ENCODE data around the gene ROCK2. TPM values are rescaled to one million over a fixed set of nuclear protein-coding genes. Genes with fewer than 3 reads are reported as not detected.

The ROCK2 gene
- polyA plus RNA-seq, 3 donors, result 2.8 to 10.2 (median 4.3) TPM

GRCh38 chr2:11344956-11345677 lies 681 bp upstream of the ROCK2 start:
- Mint-ChIP-seq H3K27me3 (ENCODE audit: low read depth in 3 of 3) (peaks cover 0 to 2% (median 0%) of the 10 kb centered on the region in 3 donors), H3K4me3 (peak overlapping the region; percentile 85 to 91), H3K27ac (peak overlapping the region in 6 of 7 donors; percentile 30 to 87 (median 80)), H3K4me1 (peaks cover 30% of the 10 kb centered on the region), H3K36me3 (no peaks in the 10 kb centered on the region), H3K9me3 (no peaks in the 10 kb centered on the region)
- Histone ChIP-seq H3K36me3 (replicated peaks in 1 of 2; ENCODE audit: control insufficient read depth in 1 of 2, insufficient read depth in 2 of 2, low read length in 2 of 2) (no peaks in the 10 kb centered on the region), H3K9me3 (replicated peaks in 1 of 2; ENCODE audit: control insufficient read depth in 1 of 2, insufficient read depth in 1 of 2, low read length in 2 of 2) (no peaks in the 10 kb centered on the region), H3K27me3 (ENCODE audit: control insufficient read depth in 2 of 2, insufficient read depth in 2 of 2, low read length in 2 of 2) (no peaks in the 10 kb centered on the region), H4K20me1 (ENCODE audit: insufficient read depth, low read length) (peaks cover 31% of the 10 kb centered on the region), H3K9ac (ENCODE audit: insufficient read depth, low read length, poor library complexity, severe bottlenecking) (peak overlapping the region; percentile 89), H3K4me3 (replicated peaks in 1 of 3; ENCODE audit: low read depth in 2 of 3, low read length in 3 of 3) (peak overlapping the region; percentile 87 to 97 (median 89)), H3K79me2 (ENCODE audit: insufficient read depth, low read length) (peaks cover 43% of the 10 kb centered on the region), H2AFZ (ENCODE audit: insufficient read depth, low read depth, low read length, poor library complexity, severe bottlenecking) (peak overlapping the region; percentile 88), H3K4me1 (ENCODE audit: control insufficient read depth in 1 of 2, insufficient read depth in 2 of 2, low read length in 2 of 2) (peaks cover 23% of the 10 kb centered on the region in 2 donors), H3K27ac (ENCODE audit: low read depth in 1 of 2, low read length in 2 of 2) (peak overlapping the region; percentile 59 to 80), H3K4me2 (replicated peaks; ENCODE audit: extremely low read depth, low read length, poor library complexity, severe bottlenecking) (peak overlapping the region; percentile 81)
- peak; percentile 13 to 20 (median 20) for DNase-seq
- WGBS (ENCODE audit: insufficient coverage), result 2% methylated on average over 47 of the region's 58 CpGs
- intact Hi-C loops (cut with micrococcal nuclease), result loop anchor here (5.0 to 10.0 kb wide), 2 partner anchors 188 to 190 kb away; partner anchors contain the start of gene SLC66A3 (in 2 of the 2)
- TF ChIP-seq, protein P1, sequence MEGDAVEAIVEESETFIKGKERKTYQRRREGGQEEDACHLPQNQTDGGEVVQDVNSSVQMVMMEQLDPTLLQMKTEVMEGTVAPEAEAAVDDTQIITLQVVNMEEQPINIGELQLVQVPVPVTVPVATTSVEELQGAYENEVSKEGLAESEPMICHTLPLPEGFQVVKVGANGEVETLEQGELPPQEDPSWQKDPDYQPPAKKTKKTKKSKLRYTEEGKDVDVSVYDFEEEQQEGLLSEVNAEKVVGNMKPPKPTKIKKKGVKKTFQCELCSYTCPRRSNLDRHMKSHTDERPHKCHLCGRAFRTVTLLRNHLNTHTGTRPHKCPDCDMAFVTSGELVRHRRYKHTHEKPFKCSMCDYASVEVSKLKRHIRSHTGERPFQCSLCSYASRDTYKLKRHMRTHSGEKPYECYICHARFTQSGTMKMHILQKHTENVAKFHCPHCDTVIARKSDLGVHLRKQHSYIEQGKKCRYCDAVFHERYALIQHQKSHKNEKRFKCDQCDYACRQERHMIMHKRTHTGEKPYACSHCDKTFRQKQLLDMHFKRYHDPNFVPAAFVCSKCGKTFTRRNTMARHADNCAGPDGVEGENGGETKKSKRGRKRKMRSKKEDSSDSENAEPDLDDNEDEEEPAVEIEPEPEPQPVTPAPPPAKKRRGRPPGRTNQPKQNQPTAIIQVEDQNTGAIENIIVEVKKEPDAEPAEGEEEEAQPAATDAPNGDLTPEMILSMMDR (IDR thresholded peaks at IDR 0.05), result no peak

DNA sequence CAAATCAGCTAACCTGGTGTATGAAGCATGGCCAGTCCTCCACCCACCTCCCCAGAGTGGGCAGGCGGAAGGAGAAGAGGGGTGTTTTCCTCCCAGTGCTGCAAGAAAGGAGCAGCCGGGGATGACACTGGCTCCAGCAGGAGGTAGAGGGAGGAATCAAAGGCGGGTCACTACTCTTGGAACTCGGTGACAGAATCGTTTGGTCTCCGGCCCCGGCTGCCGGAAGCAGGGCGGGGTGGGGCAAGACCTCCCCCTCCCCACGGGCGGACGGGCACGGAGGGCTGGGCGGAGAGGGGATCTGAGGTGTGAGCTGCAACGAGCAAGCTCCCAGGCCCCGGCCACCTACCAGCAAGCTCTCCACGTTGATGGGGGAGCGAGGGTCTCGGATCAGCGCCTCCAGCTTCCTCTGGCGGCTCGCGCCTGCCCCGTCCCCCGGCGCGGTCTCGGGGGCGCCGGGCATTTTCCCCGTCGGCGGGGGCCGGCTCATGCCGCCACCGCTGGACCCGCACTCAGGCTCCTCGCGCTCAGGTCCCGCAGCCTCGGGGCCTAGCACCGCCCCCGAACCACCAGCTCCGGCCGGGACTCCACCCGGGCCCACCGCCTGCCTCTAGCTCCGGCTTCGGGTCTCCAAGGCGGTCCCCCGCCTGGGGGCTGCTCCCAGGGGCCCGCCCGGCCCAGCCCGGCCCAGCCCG lies 640 bp downstream of the ROCK2 start:
- peak; percentile 8 to 22 (median 11) for DNase-seq
- Histone ChIP-seq H3K9ac (ENCODE audit: insufficient read depth, low read length, poor library complexity, severe bottlenecking) (peak overlapping the region; percentile 89), H3K36me3 (replicated peaks in 1 of 2; ENCODE audit: control insufficient read depth in 1 of 2, insufficient read depth in 2 of 2, low read length in 2 of 2) (no peaks in the 10 kb centered on the region), H3K27me3 (ENCODE audit: control insufficient read depth in 2 of 2, insufficient read depth in 2 of 2, low read length in 2 of 2) (no peaks in the 10 kb centered on the region), H3K4me1 (ENCODE audit: control insufficient read depth in 1 of 2, insufficient read depth in 2 of 2, low read length in 2 of 2) (peaks cover 23% of the 10 kb centered on the region in 2 donors), H3K27ac (ENCODE audit: low read depth in 1 of 2, low read length in 2 of 2) (peak overlapping the region; percentile 46 to 79), H3K79me2 (ENCODE audit: insufficient read depth, low read length) (peaks cover 56% of the 10 kb centered on the region), H3K4me2 (replicated peaks; ENCODE audit: extremely low read depth, low read length, poor library complexity, severe bottlenecking) (peak overlapping the region; percentile 76), H3K9me3 (replicated peaks in 1 of 2; ENCODE audit: control insufficient read depth in 1 of 2, insufficient read depth in 1 of 2, low read length in 2 of 2) (no peaks in the 10 kb centered on the region), H2AFZ (ENCODE audit: insufficient read depth, low read depth, low read length, poor library complexity, severe bottlenecking) (peak overlapping the region; percentile 84), H4K20me1 (ENCODE audit: insufficient read depth, low read length) (peaks cover 44% of the 10 kb centered on the region), H3K4me3 (replicated peaks in 1 of 3; ENCODE audit: low read depth in 2 of 3, low read length in 3 of 3) (peak overlapping the region; percentile 80 to 97 (median 89))
- intact Hi-C loops (cut with micrococcal nuclease), result loop anchor here (5.0 to 10.0 kb wide), 2 partner anchors 186 to 189 kb away; partner anchors contain the start of gene SLC66A3 (in 2 of the 2)
- Mint-ChIP-seq H3K27me3 (ENCODE audit: low read depth in 3 of 3) (peaks cover 0 to 2% (median 0%) of the 10 kb centered on the region in 3 donors), H3K36me3 (no peaks in the 10 kb centered on the region), H3K4me1 (peaks cover 32% of the 10 kb centered on the region), H3K27ac (peak overlapping the region; percentile 72 to 95 (median 88)), H3K9me3 (no peaks in the 10 kb centered on the region), H3K4me3 (peak overlapping the region; percentile 98 to 99)
- WGBS (ENCODE audit: insufficient coverage), result 0% methylated on average over 47 of the region's 55 CpGs
- TF ChIP-seq, protein P1 (IDR thresholded peaks at IDR 0.05), result no peak
